HG03457 (cell line): ENCODE measurements around the gene IL2RA.
"Not testable (repeated sequence)": the region's sequence is repeated elsewhere in the genome, so short reads cannot be mapped to it uniquely, and the experiment has no call there.

Source experiments
- ATAC-seq: cut with Tn5 transposase; IDR thresholded peaks from one replicate; pipeline ENCODE4 v1.9.1; 2021; ENCODE audit warnings: moderate number of reproducible peaks; ENCODE audit not compliant: unreplicated experiment

IL2RA gene

DNA sequence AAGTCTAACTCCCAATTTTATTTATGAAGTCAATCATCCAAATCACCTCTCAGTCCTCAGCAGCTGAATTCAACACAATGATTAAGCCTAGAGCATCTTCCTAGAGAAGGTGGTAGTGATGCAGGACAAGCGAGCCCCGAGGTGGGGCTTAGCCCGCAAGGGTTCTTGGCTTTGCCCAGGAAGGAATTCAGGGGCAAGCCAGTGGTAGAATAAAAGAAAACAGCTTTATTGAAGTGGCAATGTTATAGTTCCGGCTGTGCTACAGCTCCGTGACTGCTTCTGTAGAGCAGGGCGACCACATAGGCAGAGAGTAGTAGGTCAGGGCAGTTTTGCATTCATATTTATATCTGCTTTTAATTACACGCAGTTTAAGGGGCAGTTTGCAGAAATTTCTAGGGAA is 18.1 kb downstream of the IL2RA start:
- ATAC-seq, result no peak

DNA sequence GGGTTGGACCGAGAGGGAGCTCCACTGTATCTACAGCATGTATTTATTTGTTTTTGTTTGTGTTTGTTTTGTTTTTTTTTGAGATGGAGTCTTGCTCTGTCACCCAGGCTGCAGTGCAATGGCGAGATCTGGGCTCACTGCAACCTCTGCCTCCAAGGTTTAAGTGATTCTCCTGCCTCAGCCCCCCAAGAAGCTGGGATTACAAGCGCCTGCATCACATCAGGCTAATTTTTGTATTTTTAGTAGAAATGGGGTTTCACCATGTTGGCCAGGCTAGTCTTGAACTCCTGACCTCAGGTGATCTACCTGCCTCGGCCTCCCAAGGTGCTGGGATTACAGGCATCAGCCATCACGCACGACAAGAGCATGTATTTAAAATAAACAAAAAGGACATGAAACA is 18.8 kb downstream of the IL2RA start:
- ATAC-seq, result not testable (repeated sequence)

DNA sequence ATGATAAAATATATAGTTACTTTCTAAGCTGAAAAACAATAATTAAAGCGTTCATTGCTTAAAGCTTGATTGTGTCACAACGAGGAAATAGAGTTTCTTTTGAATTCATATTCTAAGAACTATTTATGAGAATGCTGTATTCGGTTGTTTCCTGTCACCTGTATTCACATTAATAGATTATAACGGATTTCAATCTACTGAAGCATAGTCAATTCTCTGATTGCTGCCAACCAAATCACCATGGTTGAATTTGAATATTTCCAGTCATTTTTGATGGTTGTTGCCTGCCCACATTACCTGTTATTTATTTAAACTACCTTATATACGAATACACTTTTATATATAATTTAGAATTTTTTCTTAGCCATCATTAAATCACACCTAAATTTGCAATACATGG is 22.0 kb downstream of the IL2RA start:
- no peak for ATAC-seq

DNA sequence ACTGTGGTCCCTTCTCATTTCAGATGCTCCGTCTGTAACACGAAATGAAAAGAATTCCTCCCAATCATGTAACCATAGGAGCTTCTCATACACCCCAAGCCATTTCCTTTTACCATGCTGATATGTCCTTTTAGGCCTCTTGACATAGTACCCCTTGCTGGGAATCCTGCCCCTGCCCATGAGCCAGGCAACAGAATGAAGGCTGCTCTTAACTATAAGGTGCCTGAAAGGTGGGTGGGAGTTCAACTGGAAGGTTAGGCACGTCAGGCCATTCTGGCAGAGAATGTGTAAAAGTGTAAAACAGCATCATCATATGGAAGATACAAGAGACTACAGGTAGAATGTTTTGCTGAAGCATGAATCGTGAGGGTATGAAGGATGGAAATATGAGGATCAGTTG is 22.5 kb downstream of the IL2RA start:
- ATAC-seq, result no peak

DNA sequence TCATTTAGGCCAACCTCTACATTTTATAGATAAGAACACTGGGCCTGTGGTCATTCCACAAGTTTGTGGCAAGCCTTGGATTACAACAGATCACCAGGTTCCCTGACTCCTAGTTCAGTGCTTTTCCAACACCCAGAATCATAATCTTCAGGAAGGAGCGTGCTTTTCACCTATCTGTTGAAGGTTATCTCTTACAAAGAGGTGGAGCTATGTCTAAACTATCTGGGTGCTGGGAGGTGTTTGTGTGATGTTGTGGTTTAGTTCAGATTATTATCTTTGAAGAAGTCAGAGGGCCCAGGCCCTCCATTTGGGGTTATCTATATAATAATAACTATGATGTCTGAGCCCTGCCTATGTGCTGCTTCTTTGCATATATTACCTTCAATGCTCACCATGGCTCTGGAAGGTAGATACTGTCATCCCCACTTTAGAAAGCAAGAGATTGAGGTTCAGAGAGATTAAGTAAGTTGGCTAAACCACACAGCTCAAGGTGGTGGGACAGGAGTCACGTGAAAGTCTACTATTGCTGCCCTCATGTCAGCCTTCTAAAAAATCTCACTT is 24.0 kb downstream of the IL2RA start:
- ATAC-seq, result no peak

DNA sequence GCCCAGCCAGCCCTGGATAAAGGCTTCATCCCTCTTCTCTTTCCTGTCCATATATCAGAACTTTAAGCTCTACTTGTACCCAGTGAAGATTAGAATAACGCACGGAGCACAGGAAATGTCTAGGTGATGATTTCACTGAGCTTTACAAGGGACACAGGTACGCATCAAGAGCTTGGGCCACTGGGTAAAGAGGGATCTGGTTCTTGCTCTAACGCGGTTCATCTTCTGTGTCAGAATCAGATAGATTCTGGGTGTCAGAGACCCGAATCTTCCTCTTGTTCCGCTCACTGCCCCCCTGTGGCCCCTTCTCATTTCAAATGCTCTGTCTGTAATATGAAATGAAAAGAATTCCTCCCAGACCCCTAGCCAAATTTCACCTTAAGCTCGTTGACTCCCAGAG is 24.7 kb downstream of the IL2RA start:
- ATAC-seq, result no peak

DNA sequence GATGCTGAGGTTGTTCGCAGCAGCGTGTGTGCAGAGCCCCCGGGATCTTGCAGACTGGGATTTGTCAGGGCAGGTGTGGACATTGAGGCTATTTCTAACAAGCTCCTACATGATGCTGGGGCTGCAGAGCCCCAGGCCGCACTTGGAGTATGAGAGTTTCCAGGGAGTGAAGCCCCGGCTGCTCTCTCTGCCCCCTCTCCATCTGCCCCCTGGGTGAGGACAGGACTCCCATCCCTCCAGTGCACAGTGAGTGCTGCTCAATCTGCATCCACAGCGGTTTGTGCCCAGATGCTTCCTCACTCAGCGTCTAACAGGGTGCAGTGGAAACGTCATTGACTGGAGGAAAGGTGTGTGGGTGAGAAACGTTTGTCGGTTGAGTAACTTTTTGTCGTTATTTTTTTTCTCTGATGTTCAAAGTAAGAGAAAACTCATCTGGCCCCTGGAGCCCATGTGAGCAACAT is 25.3 kb downstream of the IL2RA start:
- ATAC-seq, result no peak

DNA sequence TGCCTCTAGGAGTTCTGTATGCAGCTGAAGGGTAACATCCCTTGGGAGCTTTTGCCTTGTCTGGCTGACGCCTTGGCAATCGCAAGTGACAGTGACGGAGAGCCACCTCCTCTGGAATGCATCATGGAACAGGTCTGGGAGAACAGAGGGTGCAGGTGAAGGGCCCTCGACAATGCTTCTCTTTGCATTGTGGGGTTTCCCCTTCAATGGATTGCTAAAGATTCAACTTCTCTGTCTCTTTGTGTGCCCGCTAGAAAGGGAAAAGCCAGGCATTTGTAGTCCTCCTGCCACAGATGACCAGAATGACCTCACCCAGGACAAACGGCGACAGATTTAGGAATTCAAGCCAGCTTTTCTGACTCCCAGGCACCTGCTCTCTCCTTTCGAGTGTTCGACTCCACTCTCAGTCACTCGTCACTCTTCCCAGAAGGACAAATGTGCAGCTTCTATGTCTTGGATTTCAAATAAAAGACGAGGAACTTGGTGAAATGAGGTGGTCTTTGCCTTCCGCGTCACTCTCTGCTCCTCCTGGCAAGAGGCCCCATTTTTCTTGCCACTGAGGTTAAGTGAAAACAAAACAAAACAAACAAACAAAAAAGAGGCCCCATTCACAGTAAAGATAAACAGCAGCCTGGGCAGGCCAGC is 26.1 kb downstream of the IL2RA start:
- no peak for ATAC-seq

DNA sequence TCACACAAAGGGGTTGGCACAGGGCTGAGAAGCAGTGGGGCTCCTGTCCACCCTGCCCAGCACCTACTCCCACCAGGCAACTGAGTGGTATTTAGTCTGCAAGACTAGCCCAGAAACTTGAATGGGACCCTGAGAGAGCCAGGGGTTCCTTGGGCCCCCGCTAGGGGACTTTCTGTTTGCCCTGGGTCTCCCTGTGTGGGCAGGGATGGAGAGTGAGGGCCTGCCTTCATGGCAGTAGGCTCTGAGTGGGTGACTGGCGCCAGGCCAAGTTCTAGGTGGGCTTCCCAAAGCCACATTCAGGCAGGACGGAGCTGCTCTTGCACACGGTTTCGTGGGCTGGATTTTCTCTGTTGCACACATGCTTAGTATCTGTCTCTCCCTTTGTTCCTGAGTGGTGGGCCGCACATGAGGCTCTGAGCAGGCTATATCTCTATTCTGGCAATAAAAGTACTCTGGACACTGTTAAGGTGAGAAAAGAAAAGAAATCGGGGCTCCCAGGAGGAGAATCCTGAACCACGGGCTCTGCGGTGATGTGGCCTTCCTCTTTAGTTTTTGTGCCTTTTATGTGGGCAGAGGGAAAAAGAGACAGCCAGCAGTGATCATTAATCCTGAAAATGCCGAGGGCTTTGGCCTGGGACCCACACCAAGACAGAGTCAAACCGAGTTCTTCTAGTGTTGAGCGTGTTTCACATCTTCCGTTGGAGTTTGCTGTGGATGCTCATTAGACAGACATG is 26.9 kb downstream of the IL2RA start:
- no peak for ATAC-seq

DNA sequence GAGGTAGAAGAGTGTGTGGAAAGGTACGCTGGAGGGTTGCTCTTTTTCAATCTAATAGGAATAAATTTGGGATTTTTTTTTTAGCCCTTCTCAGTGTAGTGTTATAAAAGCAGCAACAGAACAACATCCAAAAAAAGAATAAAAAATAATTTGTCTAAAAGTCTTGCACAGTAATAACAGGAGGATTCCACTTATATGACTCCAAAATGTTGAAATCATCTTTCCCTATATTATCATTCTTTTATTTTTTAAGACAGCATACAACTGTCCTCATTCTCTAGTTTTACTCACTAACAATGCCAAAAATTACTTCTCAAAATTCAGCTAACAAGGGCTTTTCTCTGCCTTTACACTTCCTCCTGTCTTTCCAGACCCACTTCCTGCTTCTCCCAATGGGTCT is 27.8 kb downstream of the IL2RA start:
- ATAC-seq, result no peak

DNA sequence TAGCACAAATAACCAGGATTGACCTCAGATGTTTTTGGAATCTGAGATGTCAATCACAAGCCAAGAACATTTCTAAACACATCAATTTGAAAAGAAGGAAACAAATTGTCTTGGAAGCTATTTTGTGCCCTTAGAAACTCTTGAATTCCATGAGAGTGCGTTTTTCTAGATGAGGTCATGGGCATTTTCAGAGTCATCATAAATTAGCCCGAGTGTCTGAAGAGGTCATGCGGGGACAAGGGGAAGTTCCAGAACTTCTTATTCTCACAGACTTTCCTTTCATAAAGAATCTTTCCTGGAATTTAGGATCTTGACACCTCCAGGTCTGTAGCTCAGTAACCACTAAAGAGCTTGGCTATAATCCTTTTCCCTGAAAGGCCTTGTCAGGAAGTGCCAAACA is 28.2 kb downstream of the IL2RA start:
- no peak for ATAC-seq

DNA sequence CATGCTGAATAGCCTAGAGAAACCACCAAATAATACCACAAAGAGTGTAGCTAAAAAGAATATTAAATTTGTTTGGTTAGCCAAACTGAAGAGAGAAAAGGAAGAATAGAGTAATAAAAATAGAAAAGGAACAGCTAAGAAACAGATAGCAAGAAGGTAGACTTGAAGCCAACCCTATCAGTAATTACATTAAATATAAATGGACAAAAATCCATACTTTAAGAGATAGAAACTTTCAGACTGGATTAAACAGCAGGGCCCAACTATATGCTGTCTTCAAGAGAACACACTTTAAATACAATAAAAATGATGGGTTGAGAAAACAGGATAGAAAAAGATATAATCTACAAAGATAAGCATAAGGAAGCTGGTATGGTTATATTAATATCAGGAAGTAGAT is 31.2 kb downstream of the IL2RA start:
- no peak for ATAC-seq

DNA sequence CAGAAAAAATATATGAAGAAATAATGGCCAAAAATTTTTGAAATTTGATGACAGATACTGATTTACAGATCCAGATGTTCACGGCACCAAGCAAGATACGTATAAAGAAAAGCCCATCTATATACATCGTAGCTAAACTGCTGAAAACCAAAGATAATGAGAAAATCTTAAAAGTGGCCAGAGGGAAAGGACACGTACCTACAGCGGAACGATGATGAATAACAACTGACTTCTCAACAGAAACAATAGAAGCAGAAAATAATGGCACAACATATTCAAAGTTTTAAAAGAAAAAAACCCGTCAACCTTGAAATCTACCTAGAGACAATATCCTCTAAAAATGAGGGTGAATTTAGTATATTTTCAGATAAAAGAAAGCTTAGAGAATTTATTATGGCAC is 31.9 kb downstream of the IL2RA start:
- ATAC-seq, result no peak

DNA sequence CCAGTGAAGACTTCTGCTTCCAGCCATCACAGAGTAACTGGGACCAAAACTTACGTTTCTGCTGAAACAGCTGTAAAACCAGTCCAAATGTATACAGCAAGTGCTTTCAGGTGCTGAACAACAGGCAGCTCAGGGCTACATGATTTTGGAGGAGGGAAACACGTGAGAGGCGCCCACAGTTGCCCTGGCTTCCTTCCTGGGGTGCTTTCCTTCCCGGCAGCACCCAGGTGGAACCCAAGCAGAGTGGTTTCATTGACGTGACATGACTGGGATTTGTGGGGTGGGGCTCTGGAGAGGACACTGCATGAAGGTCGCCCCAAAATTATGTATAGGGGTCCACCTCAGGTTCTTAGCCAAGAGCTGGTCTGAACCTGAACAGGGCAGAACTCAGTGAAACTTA is 34.2 kb downstream of the IL2RA start:
- ATAC-seq, result no peak

DNA sequence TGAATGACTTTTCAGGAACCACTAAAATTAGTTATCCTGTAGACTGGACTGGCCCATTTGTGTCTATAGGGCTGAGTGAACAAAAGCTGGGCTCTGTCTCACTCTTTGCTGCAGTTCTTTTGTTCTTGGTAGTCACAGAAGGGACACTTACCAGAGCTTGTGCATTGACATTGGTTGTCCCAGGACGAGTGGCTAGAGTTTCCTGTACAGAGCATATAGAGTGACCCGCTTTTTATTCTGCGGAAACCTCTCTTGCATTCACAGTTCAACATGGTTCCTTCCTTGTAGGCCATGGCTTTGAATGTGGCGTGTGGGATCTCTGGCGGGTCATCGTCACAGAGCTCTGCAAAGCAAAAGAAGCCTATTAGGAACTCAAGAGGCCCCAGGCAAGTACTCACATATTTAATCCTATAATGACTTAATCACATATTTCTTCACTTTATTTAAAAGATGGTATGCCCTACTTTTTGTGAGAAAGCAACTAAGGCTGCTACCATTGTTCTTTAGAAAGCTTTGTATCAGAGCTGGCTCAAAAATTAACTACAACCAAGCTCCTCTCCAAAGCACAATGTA is 36.4 kb downstream of the IL2RA start:
- ATAC-seq, result no peak

DNA sequence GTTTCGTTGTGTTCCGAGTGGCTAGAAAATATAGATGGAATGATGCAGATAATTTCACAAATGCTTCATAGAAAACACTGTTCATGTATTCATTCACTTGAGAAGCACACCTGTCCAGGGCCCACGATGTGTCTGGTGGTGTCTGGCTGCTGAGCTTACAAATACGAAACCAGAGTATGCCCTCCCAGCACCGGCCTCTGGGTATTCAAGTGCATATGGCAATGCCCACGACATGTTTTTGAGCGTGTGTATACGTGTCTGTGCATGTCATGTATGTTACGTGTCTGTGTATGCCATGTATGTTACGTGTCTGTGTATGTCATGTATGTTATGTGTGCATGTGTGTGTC is 37.9 kb downstream of the IL2RA start:
- no peak for ATAC-seq

DNA sequence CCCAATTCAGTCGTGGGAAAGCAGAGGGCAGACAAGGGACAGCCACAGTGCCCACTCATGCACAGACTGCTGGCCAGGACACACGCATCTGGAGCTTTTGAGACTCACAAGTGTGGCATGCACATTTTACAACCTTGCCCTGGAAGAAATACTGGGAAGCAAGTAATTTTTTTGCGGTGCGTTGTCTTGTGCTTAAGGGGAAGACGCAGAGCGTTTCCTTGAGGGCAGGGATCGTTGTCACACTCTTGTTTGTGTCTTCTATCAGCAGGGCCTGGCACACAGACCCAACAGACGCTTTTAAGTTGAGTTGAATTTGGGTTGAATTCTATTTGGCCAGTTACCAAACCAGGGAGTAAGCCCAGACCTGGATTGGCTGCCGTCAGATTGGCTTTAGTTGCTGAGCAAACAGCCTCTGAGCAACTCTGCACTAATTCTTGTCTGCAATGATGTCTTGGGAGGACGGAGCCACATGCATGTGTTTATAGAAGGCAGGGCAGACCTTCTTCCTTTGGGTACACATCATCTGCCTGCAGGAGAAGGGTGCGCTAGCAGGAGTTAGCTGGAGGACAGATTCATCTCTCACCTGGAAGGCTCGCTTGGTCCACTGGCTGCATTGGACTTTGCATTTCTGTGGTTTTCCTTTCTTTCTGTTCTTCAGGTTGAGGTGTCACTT is 38.4 kb downstream of the IL2RA start:
- ATAC-seq, result no peak

DNA sequence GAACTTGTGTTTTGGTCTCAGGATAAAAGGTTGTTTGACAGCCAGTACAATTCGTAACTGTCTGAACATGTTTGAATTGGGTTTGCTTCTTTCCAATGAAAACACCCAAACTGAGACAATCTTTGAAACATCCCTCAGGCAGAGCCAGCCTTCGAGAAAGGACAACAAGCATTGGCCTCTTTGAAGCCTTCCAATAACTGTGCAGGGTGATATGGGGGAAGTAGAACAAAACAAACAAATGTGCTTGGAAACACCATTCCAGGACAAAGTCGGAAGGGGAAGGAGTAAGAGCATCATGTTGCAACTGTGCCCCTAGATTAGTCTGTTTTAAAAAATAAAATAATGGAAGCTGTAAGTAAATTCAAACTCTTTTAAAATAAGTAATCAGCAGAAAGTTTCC is 39.5 kb downstream of the IL2RA start:
- ATAC-seq, result no peak

DNA sequence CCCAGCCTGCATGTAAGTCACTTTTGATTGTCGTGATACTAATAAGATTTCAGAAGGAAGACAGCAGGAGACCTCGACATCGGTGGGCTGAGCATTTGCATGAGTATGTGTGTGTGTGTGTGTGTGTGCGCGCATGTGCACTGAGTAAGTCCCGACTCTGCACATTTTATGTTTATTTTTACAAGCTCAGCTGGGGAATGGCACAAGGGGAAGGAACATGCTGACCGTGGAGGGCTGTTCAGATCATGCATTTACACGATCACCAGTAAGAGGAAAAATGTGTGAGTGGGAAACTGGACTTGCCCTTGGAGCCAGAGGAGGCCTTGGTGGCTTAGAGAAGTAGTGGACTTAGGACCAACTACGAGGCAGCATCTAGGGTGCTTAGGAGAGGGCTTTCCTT is 41.3 kb downstream of the IL2RA start:
- no peak for ATAC-seq

DNA sequence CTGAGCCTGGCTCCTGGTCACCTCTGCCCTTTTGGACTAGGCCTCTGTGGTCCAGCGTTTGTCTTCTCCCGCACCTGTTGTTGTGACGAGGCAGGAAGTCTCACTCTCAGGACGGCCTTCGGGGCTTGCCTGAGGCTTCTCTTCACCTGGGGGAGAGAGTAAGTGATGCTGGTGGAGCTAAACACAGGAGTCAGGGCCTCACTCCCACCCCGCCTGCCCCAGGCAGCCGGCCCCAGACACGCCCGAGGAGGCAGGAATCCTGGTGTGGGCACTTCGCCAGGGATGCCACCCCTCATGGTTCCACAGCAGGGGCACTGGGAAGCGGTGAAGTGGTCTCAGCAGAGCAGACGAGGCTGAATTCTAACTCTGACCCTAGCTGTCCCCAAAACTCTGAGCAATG is 42.4 kb downstream of the IL2RA start:
- ATAC-seq, result no peak

DNA sequence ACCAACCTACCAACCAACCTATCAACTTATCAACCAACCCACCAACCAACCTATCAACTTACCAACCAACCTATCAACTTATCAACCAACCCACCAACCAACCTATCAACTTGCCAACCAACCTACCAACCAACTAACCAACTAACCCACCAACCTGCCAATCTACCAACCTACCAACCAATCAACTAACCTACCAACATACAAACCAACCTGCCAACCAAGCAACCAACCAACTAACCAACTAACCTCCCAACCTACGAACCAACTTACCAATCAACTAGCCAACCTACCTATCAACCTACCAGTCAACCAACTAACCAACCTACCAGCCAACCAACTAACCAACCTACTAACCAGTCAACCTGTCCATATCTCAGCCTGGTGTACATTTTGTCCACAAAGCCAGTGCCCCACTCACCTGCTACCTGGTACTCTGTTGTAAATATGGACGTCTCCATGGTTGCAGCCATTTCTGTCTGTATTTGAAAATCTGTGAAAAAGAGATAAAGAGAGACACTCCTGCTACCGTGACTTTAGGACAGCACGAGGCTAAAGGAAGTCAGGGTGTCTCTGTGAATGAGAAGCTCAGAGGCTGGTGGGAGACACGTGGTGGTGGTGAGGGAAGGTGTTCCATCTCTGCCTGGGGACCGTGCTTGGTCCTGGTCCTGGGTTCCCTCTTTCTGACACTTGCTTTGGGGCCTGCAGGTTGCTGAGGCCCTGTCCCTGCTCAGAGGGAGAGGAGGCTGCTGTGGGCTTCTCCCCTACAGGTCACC is 43.0 kb downstream of the IL2RA start:
- ATAC-seq, result no peak
